Liver (tissue), 9 donors: ENCODE results near the gene NKAIN2. TPM values are rescaled to one million over a fixed set of nuclear protein-coding genes. Genes with fewer than 3 reads are reported as not detected.

Experiments used
- DNase-seq: peaks from one replicate; pipeline ENCODE4 v3.0.0-alpha.2; 2017; ENCODE audit warnings: low spot score
- H3K27ac ChIP-seq, 2 donors: one replicate each; pipeline ENCODE4 v1.7.0; 2013; ENCODE audit warnings: inconsistent platforms in 2 of 2, low read length in 2 of 2, control low read depth in 1 of 2, low read depth in 1 of 2, mild to moderate bottlenecking in 1 of 2
- H3K27me3 ChIP-seq, 4 donors: one replicate each; pipeline versions ENCODE4 v1.6.1 to v1.7.0; 2013; ENCODE audit warnings: low read length in 3 of 4, inconsistent platforms in 1 of 4, mild to moderate bottlenecking in 1 of 4, moderate library complexity in 1 of 4; ENCODE audit not compliant: control insufficient read depth in 4 of 4, insufficient read depth in 4 of 4
- H3K36me3 ChIP-seq, 4 donors: one replicate each; pipeline versions ENCODE4 v1.6.1 to v1.7.0; 2013; ENCODE audit warnings: low read length in 3 of 4, mild to moderate bottlenecking in 3 of 4, low read depth in 1 of 4, moderate library complexity in 1 of 4; ENCODE audit not compliant: control insufficient read depth in 4 of 4, insufficient read depth in 3 of 4
- H3K4me1 ChIP-seq, 4 donors: one replicate each; pipeline versions ENCODE4 v1.6.1 to v1.7.0; 2013; ENCODE audit warnings: low read length in 3 of 4, mild to moderate bottlenecking in 3 of 4, moderate library complexity in 1 of 4; ENCODE audit not compliant: control insufficient read depth in 4 of 4, insufficient read depth in 4 of 4
- H3K4me3 ChIP-seq, 3 donors: one replicate each; pipeline versions ENCODE4 v1.6.1 to v1.7.0; 2013; ENCODE audit warnings: low read length in 3 of 3, control low read depth in 1 of 3, low read depth in 1 of 3, mild to moderate bottlenecking in 1 of 3
- H3K9ac ChIP-seq, 2 donors: one replicate each; pipeline ENCODE4 v1.7.0; 2013; ENCODE audit warnings: low read length in 2 of 2, mild to moderate bottlenecking in 2 of 2, moderate library complexity in 2 of 2, control low read depth in 1 of 2, low read depth in 1 of 2
- H3K9me3 ChIP-seq, 4 donors: one replicate each; pipeline versions ENCODE4 v1.6.1 to v1.7.0; 2013; ENCODE audit warnings: low read length in 3 of 4; ENCODE audit not compliant: control insufficient read depth in 4 of 4
- ATF3 ChIP-seq: IDR thresholded peaks from 2 replicates; pipeline ENCODE4 v1.6.1; 2016; ENCODE audit warnings: antibody characterized with exemption
- EGR1 ChIP-seq, 2 donors: IDR thresholded peaks; 2 replicates each; pipeline ENCODE4 v1.6.1; 2016 to 2018; ENCODE audit warnings: antibody characterized with exemption in 2 of 2, low read depth in 2 of 2
- FOXA1 ChIP-seq: IDR thresholded peaks from 2 replicates; pipeline ENCODE4 v1.6.1; 2016; ENCODE audit warnings: antibody characterized with exemption
- FOXA2 ChIP-seq: IDR thresholded peaks from 2 replicates; pipeline ENCODE4 v1.6.1; 2016; ENCODE audit warnings: antibody characterized with exemption
- GABPA ChIP-seq, 2 donors: IDR thresholded peaks in 1 of 2; conservative IDR thresholded peaks in 1 of 2; 2 replicates each; pipeline ENCODE4 v1.6.1; 2016; ENCODE audit warnings: antibody characterized with exemption in 2 of 2, mild to moderate bottlenecking in 1 of 2, moderate library complexity in 1 of 2
- HNF4A ChIP-seq, 2 donors: conservative IDR thresholded peaks; 2 replicates each; pipeline ENCODE4 v1.6.1; 2016; ENCODE audit warnings: antibody characterized with exemption in 2 of 2, mild to moderate bottlenecking in 2 of 2
- HNF4G ChIP-seq: IDR thresholded peaks from 2 replicates; pipeline ENCODE4 v1.6.1; 2016; ENCODE audit warnings: antibody characterized with exemption
- JUND ChIP-seq, 2 donors: IDR thresholded peaks; 2 replicates each; pipeline ENCODE4 v1.6.1; 2016; ENCODE audit warnings: antibody characterized with exemption in 2 of 2
- NR2F2 ChIP-seq: IDR thresholded peaks from 2 replicates; pipeline ENCODE4 v1.6.1; 2016; ENCODE audit warnings: antibody characterized with exemption
- RAD21 ChIP-seq, 2 donors: IDR thresholded peaks; 2 replicates each; pipeline ENCODE4 v1.6.1; 2016; ENCODE audit warnings: antibody characterized with exemption in 2 of 2, mild to moderate bottlenecking in 2 of 2
- RXRA ChIP-seq, 2 donors: IDR thresholded peaks; 2 replicates each; pipeline ENCODE4 v1.6.1; 2017 to 2018; ENCODE audit warnings: antibody characterized with exemption in 2 of 2, mild to moderate bottlenecking in 1 of 2
- SP1 ChIP-seq: IDR thresholded peaks from 2 replicates; pipeline ENCODE4 v1.6.1; 2018; ENCODE audit warnings: antibody characterized with exemption, mild to moderate bottlenecking
- TAF1 ChIP-seq: conservative IDR thresholded peaks from 2 replicates; pipeline ENCODE4 v1.6.1; 2016; ENCODE audit warnings: antibody characterized with exemption, mild to moderate bottlenecking
- YY1 ChIP-seq: IDR thresholded peaks from 2 replicates; pipeline ENCODE4 v1.6.1; 2016; ENCODE audit warnings: antibody characterized with exemption, mild to moderate bottlenecking
- ZBTB33 ChIP-seq: IDR thresholded peaks from 2 replicates; pipeline ENCODE4 v1.6.1; 2016; ENCODE audit warnings: antibody characterized with exemption
- WGBS: extraction: QIAGEN DNeasy Blood & Tissue Kit; methylation state at CpG from one replicate; pipeline ENCODE4 v1.1.7; 2013; 5-methylcytosine and 5-hydroxymethylcytosine counted together
- polyA plus RNA-seq, 2 donors: library from polyadenylated mRNA; stranded (reverse) in 1 of 2; unstranded in 1 of 2; fragments of 200-250 nt in 1 of 2; fragments of >200 nt in 1 of 2; fragmentation: Nextera tagmentation in 1 of 2; extraction: Ambion mirVana in 1 of 2; gene quantifications; one replicate each; pipeline versions ENCODE4 v1.2.1 to v1.2.3, GENCODE V29; 2013 to 2015
- total RNA-seq, 2 donors: library from RNA; depleted of rRNA; stranded (reverse); fragments of >200 nt; gene quantifications; one replicate each; pipeline ENCODE4 v1.2.3, GENCODE V29; 2014
- TF ChIP-seq, protein P1 (sequence below): fragments of 150-350 bp; IDR thresholded peaks from 2 replicates; pipeline ENCODE4 v1.5.1; 2017; ENCODE audit warnings: improper control_type of control experiment, low read depth, low read length; ENCODE audit not compliant: missing input control
- TF ChIP-seq, protein P2 (sequence below): IDR thresholded peaks from 2 replicates; pipeline ENCODE4 v1.6.1; 2016; ENCODE audit warnings: antibody characterized with exemption
- TF ChIP-seq, protein P3 (sequence below): IDR thresholded peaks from 2 replicates; pipeline ENCODE4 v1.6.1; 2016; ENCODE audit warnings: antibody characterized with exemption, mild to moderate bottlenecking
- donor health status: healthy.
- donor health status: healthy.
- donor health status: healthy.
- donor health status: healthy.
- donor health status: healthy.

The NKAIN2 gene
- total and polyA plus RNA-seq, 4 donors: 0.05 to 0.14 TPM; not detected in 2

GRCh38 chr6:124694139-124694705 lies 890.6 kb downstream of the NKAIN2 start (continued):
- TF ChIP-seq, protein P1, sequence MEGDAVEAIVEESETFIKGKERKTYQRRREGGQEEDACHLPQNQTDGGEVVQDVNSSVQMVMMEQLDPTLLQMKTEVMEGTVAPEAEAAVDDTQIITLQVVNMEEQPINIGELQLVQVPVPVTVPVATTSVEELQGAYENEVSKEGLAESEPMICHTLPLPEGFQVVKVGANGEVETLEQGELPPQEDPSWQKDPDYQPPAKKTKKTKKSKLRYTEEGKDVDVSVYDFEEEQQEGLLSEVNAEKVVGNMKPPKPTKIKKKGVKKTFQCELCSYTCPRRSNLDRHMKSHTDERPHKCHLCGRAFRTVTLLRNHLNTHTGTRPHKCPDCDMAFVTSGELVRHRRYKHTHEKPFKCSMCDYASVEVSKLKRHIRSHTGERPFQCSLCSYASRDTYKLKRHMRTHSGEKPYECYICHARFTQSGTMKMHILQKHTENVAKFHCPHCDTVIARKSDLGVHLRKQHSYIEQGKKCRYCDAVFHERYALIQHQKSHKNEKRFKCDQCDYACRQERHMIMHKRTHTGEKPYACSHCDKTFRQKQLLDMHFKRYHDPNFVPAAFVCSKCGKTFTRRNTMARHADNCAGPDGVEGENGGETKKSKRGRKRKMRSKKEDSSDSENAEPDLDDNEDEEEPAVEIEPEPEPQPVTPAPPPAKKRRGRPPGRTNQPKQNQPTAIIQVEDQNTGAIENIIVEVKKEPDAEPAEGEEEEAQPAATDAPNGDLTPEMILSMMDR: no peak
- TF ChIP-seq GABPA (IDR thresholded peaks at IDR 0.05 in 1 of 2, conservative IDR thresholded peaks at IDR 0.05 in 1 of 2) (no peak), SP1 (no peak), JUND (IDR thresholded peaks at IDR 0.05) (no peak), RXRA (IDR thresholded peaks at IDR 0.05) (no peak), HNF4G (no peak)
- TF ChIP-seq, protein P2, sequence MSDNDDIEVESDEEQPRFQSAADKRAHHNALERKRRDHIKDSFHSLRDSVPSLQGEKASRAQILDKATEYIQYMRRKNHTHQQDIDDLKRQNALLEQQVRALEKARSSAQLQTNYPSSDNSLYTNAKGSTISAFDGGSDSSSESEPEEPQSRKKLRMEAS: no peak

GRCh38 chr6:124699038-124699437 lies 895.4 kb downstream of the NKAIN2 start:
- 85% methylated on average over 2 of the region's 2 CpGs for WGBS

More at GRCh38 chr6:124699038-124699437, 895.4 kb downstream of the NKAIN2 start:
- Histone ChIP-seq H3K4me3 (no peak overlapping the region), H3K4me1 (no peaks in the 10 kb centered on the region), H3K36me3 (no peaks in the 10 kb centered on the region), H3K9me3 (no peaks in the 10 kb centered on the region), H3K27ac (no peak overlapping the region), H3K27me3 (no peaks in the 10 kb centered on the region), H3K9ac (no peak overlapping the region)
- no peak for DNase-seq
- TF ChIP-seq FOXA2 (no peak), GABPA (IDR thresholded peaks at IDR 0.05 in 1 of 2, conservative IDR thresholded peaks at IDR 0.05 in 1 of 2) (no peak), RAD21 (IDR thresholded peaks at IDR 0.05) (no peak), TAF1 (no peak), HNF4G (no peak), RXRA (IDR thresholded peaks at IDR 0.05) (no peak), JUND (IDR thresholded peaks at IDR 0.05) (no peak), EGR1 (IDR thresholded peaks at IDR 0.05; ENCODE audit: low read depth in 2 of 2) (no peak), ZBTB33 (no peak), SP1 (no peak), YY1 (no peak), HNF4A (conservative IDR thresholded peaks at IDR 0.05) (no peak), NR2F2 (no peak), FOXA1 (no peak), ATF3 (no peak)
- TF ChIP-seq, protein P2: no peak
- TF ChIP-seq, protein P3, sequence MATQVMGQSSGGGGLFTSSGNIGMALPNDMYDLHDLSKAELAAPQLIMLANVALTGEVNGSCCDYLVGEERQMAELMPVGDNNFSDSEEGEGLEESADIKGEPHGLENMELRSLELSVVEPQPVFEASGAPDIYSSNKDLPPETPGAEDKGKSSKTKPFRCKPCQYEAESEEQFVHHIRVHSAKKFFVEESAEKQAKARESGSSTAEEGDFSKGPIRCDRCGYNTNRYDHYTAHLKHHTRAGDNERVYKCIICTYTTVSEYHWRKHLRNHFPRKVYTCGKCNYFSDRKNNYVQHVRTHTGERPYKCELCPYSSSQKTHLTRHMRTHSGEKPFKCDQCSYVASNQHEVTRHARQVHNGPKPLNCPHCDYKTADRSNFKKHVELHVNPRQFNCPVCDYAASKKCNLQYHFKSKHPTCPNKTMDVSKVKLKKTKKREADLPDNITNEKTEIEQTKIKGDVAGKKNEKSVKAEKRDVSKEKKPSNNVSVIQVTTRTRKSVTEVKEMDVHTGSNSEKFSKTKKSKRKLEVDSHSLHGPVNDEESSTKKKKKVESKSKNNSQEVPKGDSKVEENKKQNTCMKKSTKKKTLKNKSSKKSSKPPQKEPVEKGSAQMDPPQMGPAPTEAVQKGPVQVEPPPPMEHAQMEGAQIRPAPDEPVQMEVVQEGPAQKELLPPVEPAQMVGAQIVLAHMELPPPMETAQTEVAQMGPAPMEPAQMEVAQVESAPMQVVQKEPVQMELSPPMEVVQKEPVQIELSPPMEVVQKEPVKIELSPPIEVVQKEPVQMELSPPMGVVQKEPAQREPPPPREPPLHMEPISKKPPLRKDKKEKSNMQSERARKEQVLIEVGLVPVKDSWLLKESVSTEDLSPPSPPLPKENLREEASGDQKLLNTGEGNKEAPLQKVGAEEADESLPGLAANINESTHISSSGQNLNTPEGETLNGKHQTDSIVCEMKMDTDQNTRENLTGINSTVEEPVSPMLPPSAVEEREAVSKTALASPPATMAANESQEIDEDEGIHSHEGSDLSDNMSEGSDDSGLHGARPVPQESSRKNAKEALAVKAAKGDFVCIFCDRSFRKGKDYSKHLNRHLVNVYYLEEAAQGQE: no peak
- TF ChIP-seq, protein P1: no peak
